Activated T-helper 2 cell treated with anti-CD3 and anti-CD28 coated beads, Interferon-gamma antibody, Interleukin-2, Interleukin-4, amounts not matched to agents 10 μg/mL and 5 μg/mL and 100 μg/mL, durations not matched to agents 14 hours and 24 hours and 36 hours (primary cell): ENCODE results near the gene RCE1. TPM values are rescaled to one million over a fixed set of nuclear protein-coding genes. Genes with fewer than 3 reads are reported as not detected.

ENCODE experiments used
- DNase-seq: peaks from one replicate; pipeline ENCODE4 v3.0.0; 2021; ENCODE audit warnings: low spot score
- H3K27ac Mint-ChIP-seq: one replicate; pipeline ENCODE4 v1.8.0; 2021; ENCODE audit warnings: mixed read lengths
- H3K27me3 Mint-ChIP-seq: one replicate; pipeline ENCODE4 v1.8.0; 2021; ENCODE audit warnings: low read depth, mixed read lengths
- H3K36me3 Mint-ChIP-seq: one replicate; pipeline ENCODE4 v1.8.0; 2021; ENCODE audit warnings: low read depth, mixed read lengths
- H3K4me1 Mint-ChIP-seq: one replicate; pipeline ENCODE4 v1.8.0; 2021; ENCODE audit warnings: low read depth, mixed read lengths
- H3K4me3 Mint-ChIP-seq: one replicate; pipeline ENCODE4 v1.8.0; 2021; ENCODE audit warnings: low read depth, mild to moderate bottlenecking, moderate library complexity, mixed read lengths
- H3K9me3 Mint-ChIP-seq: one replicate; pipeline ENCODE4 v1.8.0; 2021; ENCODE audit warnings: mixed read lengths
- intact Hi-C: fragments of 100-400 bp; cut with micrococcal nuclease; formaldehyde crosslinking; loops from one replicate; pipeline ENCODE4 v1.15.1; 2023
- total RNA-seq: library from RNA; stranded (reverse); gene quantifications from 2 replicates; pipeline ENCODE4 v1.2.3, GENCODE V29; 2022

RCE1 gene
- total RNA-seq, 1 donor from 2014 or later, result 27.8 TPM

- Mint-ChIP-seq H3K9me3 (no peaks in the 10 kb centered on the region), H3K4me3 (no peak overlapping the region), H3K27ac (no peak overlapping the region), H3K27me3 (peaks cover 1% of the 10 kb centered on the region), H3K4me1 (peaks cover 13% of the 10 kb centered on the region), H3K36me3 (no peaks in the 10 kb centered on the region)
- intact Hi-C loops, result no loop called here
- no peak for DNase-seq
Observed at GRCh38 chr11:66870131-66870530, 26.9 kb downstream of the RCE1 start.

GRCh38 chr11:66870616-66871520 is 27.6 kb downstream of the RCE1 start:
- peaks cover 13% of the 10 kb centered on the region for H3K4me1 Mint-ChIP-seq
- no peaks in the 10 kb centered on the region for H3K36me3 Mint-ChIP-seq
- peaks cover 1% of the 10 kb centered on the region for H3K27me3 Mint-ChIP-seq
- intact Hi-C loops, result no loop called here
- H3K27ac Mint-ChIP-seq, result no peak overlapping the region
- no peak overlapping the region for H3K4me3 Mint-ChIP-seq
- H3K9me3 Mint-ChIP-seq, result no peaks in the 10 kb centered on the region
- DNase-seq, result no peak

- Mint-ChIP-seq H3K4me1 (peaks cover 13% of the 10 kb centered on the region), H3K4me3 (no peak overlapping the region), H3K27ac (no peak overlapping the region), H3K9me3 (no peaks in the 10 kb centered on the region), H3K27me3 (peaks cover 1% of the 10 kb centered on the region), H3K36me3 (no peaks in the 10 kb centered on the region)
- intact Hi-C loops, result no loop called here
- DNase-seq, result no peak
Observed at GRCh38 chr11:66871521-66871901, 28.3 kb downstream of the RCE1 start.

GRCh38 chr11:66874232-66874631 is 31.0 kb downstream of the RCE1 start:
- intact Hi-C loops, result no loop called here
- peaks cover 4% of the 10 kb centered on the region for H3K4me1 Mint-ChIP-seq
- H3K4me3 Mint-ChIP-seq, result no peak overlapping the region
- no peak overlapping the region for H3K27ac Mint-ChIP-seq
- H3K27me3 Mint-ChIP-seq, result peaks cover 1% of the 10 kb centered on the region
- DNase-seq, result no peak
- no peaks in the 10 kb centered on the region for H3K9me3 Mint-ChIP-seq
- no peaks in the 10 kb centered on the region for H3K36me3 Mint-ChIP-seq

GRCh38 chr11:66875378-66875777 is 32.1 kb downstream of the RCE1 start:
- no peak overlapping the region for H3K27ac Mint-ChIP-seq
- no peak overlapping the region for H3K4me3 Mint-ChIP-seq
- H3K36me3 Mint-ChIP-seq, result no peaks in the 10 kb centered on the region
- no peak for DNase-seq
- H3K4me1 Mint-ChIP-seq, result peaks cover under 1% of the 10 kb centered on the region
- H3K27me3 Mint-ChIP-seq, result peaks cover 1% of the 10 kb centered on the region
- intact Hi-C loops, result no loop called here
- H3K9me3 Mint-ChIP-seq, result no peaks in the 10 kb centered on the region

- H3K36me3 Mint-ChIP-seq, result no peaks in the 10 kb centered on the region
- H3K4me1 Mint-ChIP-seq, result peaks cover 7% of the 10 kb centered on the region
- peaks cover 1% of the 10 kb centered on the region for H3K27me3 Mint-ChIP-seq
- H3K9me3 Mint-ChIP-seq, result no peaks in the 10 kb centered on the region
- DNase-seq, result no peak
- intact Hi-C loops, result no loop called here
- no peak overlapping the region for H3K4me3 Mint-ChIP-seq
- H3K27ac Mint-ChIP-seq, result no peak overlapping the region
Observed at GRCh38 chr11:66877588-66878385, 34.5 kb downstream of the RCE1 start.

- DNase-seq, result no peak
- intact Hi-C loops, result no loop called here
- Mint-ChIP-seq H3K9me3 (no peaks in the 10 kb centered on the region), H3K4me3 (no peak overlapping the region), H3K36me3 (no peaks in the 10 kb centered on the region), H3K27ac (no peak overlapping the region), H3K4me1 (peaks cover 7% of the 10 kb centered on the region), H3K27me3 (peaks cover 1% of the 10 kb centered on the region)
Observed at GRCh38 chr11:66878474-66878873, 35.2 kb downstream of the RCE1 start.

- Mint-ChIP-seq H3K36me3 (no peaks in the 10 kb centered on the region), H3K27ac (no peak overlapping the region), H3K4me1 (peaks cover 7% of the 10 kb centered on the region), H3K4me3 (no peak overlapping the region), H3K9me3 (no peaks in the 10 kb centered on the region), H3K27me3 (peaks cover 1% of the 10 kb centered on the region)
- intact Hi-C loops, result no loop called here
- DNase-seq, result no peak
Observed at GRCh38 chr11:66879000-66879399, 35.8 kb downstream of the RCE1 start.

GRCh38 chr11:66879583-66879982 is 36.3 kb downstream of the RCE1 start:
- no peaks in the 10 kb centered on the region for H3K27me3 Mint-ChIP-seq
- no peak overlapping the region for H3K27ac Mint-ChIP-seq
- H3K9me3 Mint-ChIP-seq, result no peaks in the 10 kb centered on the region
- no peak overlapping the region for H3K4me3 Mint-ChIP-seq
- H3K36me3 Mint-ChIP-seq, result no peaks in the 10 kb centered on the region
- peaks cover 7% of the 10 kb centered on the region for H3K4me1 Mint-ChIP-seq
- DNase-seq, result no peak
- intact Hi-C loops, result no loop called here

- Mint-ChIP-seq H3K27me3 (no peaks in the 10 kb centered on the region), H3K4me1 (peaks cover 7% of the 10 kb centered on the region), H3K27ac (no peak overlapping the region), H3K36me3 (no peaks in the 10 kb centered on the region), H3K9me3 (no peaks in the 10 kb centered on the region), H3K4me3 (no peak overlapping the region)
- DNase-seq, result no peak
- intact Hi-C loops, result no loop called here
Observed at GRCh38 chr11:66879999-66880398, 36.8 kb downstream of the RCE1 start.

GRCh38 chr11:66880496-66881450 is 37.5 kb downstream of the RCE1 start:
- DNase-seq, result no peak
- H3K27me3 Mint-ChIP-seq, result no peaks in the 10 kb centered on the region
- no peak overlapping the region for H3K27ac Mint-ChIP-seq
- H3K4me3 Mint-ChIP-seq, result no peak overlapping the region
- intact Hi-C loops, result no loop called here
- no peaks in the 10 kb centered on the region for H3K36me3 Mint-ChIP-seq
- peaks cover 7% of the 10 kb centered on the region for H3K4me1 Mint-ChIP-seq
- H3K9me3 Mint-ChIP-seq, result no peaks in the 10 kb centered on the region

GRCh38 chr11:66881451-66881835 is 38.2 kb downstream of the RCE1 start:
- H3K27me3 Mint-ChIP-seq, result no peaks in the 10 kb centered on the region
- H3K4me3 Mint-ChIP-seq, result no peak overlapping the region
- H3K9me3 Mint-ChIP-seq, result no peaks in the 10 kb centered on the region
- DNase-seq, result no peak
- H3K27ac Mint-ChIP-seq, result no peak overlapping the region
- intact Hi-C loops, result no loop called here
- H3K4me1 Mint-ChIP-seq, result peaks cover 7% of the 10 kb centered on the region
- no peaks in the 10 kb centered on the region for H3K36me3 Mint-ChIP-seq
